HG03045 (cell line): Measurements from ENCODE around the gene SRSF6.
"Not testable (repeated sequence)": the region's sequence is repeated elsewhere in the genome, so short reads cannot be mapped to it uniquely, and the experiment has no call there.

Experiments used
- ATAC-seq: cut with Tn5 transposase; IDR thresholded peaks from one replicate; pipeline ENCODE4 v1.9.1; 2021; ENCODE audit warnings: mild to moderate bottlenecking, moderate library complexity; ENCODE audit not compliant: unreplicated experiment

The SRSF6 gene

GRCh38 chr20:43457640-43458421, at the start of gene SRSF6:
Gene SRSF6, plus strand, starts transcription at chr20:43457896. Its CDS starts 138 bp downstream, at chr20:43458034.
- ATAC-seq, result peak; percentile 84

GRCh38 chr20:43408848-43409576, 48.7 kb upstream of the SRSF6 start:
- no peak for ATAC-seq

DNA sequence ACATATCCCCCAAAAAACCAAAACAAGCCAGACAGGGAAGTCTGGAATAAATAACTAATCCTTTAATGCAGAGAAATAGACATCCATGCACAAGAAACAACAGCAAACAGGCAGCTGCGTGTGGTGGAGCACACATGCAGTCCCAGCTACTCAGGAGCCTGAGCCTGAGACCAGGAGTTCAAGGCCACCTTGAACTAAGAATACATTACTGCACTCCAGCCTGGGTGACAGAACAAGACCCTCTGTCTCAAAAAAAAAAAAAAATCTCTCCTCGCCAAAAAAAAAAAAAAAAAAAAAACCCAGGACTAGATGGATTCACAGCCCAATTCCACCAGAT, 48.2 kb upstream of the SRSF6 start:
- no peak for ATAC-seq

DNA sequence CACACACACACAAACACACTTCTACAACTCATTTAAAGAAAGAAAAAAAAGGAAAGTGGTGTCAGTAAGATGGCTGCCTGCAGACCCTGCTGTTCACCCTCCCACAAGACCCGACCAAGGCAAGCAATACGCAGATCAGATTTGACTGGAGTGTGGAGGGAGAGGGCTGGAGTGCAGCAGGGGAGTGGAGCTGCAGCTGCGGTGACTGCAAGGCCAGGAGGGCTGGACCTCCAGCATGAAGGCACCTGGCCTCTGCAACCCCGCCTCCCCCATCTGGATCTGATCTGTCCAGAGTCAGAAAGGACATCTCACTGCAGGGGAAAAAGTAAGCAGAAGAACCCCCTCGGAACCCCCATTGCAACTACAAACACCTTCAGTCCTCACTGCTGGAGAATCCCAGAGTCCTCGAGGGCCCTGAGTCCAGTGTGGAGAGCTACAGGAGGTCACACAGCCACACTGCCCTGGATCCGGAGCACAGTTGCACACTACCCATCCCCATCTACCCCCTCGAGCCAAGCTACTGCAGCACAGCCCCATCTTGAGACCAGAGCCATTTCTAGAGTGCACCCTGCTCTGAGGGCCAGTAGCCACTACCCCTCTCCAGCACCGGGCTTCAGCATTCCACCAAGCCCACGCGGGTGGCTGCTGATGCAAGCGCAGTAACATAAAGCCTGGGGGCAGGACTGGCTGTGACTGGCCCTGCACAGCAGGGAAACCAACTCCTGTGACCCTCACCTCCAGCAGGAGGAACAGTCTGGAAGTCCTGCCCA, 41.9 kb upstream of the SRSF6 start:
- ATAC-seq, result no peak

- ATAC-seq, result no peak
Observed at GRCh38 chr20:43416591-43417228, 41.0 kb upstream of the SRSF6 start.

DNA sequence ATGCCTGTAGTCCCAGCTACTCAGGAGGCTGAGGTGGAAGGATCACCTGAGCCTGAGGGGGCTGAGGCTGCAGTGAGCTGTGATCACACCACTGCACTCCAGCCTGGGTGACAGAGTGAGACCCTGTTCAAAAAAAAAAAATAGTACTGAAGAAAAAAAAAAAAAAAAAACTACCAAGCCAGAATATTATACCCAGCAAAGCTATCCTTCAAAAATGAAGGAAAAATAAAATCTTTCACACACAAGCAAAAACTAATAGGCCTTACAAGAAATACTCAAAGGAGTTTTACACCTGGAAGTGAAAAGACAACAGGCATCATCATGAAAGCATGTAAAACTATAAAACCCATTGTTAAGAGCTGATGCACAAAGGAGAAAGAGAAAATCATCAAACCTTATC, 37.5 kb upstream of the SRSF6 start:
- no peak for ATAC-seq

DNA sequence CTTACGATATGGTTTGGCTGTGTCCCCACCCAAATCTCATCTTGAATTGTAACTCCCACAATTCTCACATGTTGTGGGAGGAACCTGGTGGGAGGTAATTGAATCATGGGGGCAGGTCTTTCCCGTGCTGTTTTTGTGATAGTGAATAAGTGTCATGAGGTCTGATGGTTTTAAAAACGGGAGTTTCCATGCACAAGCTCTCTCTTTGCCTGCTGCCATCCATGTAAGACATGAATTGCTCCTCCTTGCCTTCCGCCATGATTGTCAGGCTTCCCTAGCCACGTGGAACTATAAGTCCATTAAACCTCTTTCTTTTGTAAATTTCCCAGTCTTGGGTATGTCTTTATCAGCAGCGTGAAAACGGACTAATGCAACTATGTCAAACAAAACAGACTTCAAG, 36.8 kb upstream of the SRSF6 start:
- ATAC-seq, result not testable (repeated sequence)

- ATAC-seq, result no peak
Observed at GRCh38 chr20:43426172-43426571, 31.5 kb upstream of the SRSF6 start.

DNA sequence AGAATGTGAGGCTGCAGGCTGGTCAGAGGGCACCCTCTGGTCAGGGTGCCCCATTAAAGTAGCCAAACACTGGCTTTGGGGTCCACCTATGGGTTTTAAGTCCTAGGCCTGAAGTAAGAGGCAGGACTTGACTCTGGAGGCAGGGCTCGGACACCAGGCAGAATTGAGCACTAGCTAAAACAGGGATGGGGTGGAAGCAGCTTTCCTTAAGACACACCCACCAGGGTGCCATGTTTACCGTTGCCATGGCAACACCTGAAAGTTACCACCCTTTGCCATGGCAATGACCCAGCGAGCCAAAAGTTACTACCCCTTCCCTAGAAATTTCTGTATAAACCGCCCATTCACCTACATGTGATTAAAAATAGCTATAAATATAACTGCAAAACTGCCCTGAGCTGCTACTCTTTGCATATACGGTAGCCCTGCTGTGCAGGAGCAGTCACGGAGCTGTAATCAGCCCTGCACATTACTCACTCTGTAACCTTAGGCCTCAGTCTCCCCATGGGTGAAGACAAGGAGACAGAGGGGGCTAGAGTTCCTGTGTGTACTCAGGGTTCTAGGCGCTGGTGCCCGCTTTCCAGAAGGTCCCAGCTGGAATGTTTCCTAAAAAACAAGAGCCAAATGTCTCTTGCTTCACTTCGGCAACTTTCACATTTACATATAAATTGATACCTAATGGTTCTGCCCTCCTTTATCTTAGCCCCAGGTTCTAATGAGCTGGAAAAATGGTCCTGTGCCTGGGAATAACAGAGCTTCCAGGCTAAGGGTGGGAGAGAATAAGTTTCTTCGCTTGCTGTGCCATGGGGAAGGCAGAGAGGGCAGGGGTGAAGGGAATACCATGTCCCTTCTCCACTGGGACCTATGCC, 27.2 kb upstream of the SRSF6 start:
- ATAC-seq, result no peak

GRCh38 chr20:43431134-43431519, 26.6 kb upstream of the SRSF6 start:
- no peak for ATAC-seq

DNA sequence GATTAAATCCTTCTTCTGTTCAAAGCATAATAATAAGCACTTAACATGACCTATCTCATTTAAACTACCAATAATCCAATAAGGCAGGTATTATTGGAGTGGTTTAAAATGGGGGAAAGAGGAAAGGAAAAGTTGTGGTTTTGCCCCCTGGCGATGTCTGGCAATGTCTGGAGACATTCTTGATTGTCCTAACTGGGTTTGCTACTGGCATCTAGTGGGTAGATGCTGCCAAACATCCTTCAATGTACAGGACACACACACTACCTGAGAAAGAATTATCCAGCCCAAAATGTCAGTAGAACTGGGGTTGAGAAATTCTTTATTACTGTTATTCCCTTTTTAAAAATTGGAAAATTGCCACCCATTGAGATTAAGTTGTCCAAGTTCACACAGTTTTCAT, 25.2 kb upstream of the SRSF6 start:
- no peak for ATAC-seq

- ATAC-seq, result no peak
Observed at GRCh38 chr20:43433250-43433854, 24.3 kb upstream of the SRSF6 start.

DNA sequence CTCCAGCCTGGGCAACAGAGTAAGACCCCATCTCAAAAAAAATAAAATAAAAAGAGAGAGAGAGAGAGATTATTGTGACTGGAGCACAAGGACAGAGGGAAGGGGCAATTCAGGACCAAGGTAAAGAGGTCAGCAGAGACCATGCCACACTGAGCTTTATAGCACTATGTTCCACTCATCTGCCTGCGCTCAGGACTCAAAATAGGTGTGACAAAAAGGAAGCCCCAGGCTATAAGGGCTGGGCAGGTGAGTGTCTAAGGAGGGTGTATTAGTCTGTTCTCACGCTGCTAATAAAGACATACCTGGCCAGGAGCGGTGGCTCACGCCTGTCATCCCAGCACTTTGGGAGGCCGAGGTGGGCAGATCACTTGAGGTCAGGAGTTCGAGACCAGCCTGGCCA, 23.1 kb upstream of the SRSF6 start:
- no peak for ATAC-seq

DNA sequence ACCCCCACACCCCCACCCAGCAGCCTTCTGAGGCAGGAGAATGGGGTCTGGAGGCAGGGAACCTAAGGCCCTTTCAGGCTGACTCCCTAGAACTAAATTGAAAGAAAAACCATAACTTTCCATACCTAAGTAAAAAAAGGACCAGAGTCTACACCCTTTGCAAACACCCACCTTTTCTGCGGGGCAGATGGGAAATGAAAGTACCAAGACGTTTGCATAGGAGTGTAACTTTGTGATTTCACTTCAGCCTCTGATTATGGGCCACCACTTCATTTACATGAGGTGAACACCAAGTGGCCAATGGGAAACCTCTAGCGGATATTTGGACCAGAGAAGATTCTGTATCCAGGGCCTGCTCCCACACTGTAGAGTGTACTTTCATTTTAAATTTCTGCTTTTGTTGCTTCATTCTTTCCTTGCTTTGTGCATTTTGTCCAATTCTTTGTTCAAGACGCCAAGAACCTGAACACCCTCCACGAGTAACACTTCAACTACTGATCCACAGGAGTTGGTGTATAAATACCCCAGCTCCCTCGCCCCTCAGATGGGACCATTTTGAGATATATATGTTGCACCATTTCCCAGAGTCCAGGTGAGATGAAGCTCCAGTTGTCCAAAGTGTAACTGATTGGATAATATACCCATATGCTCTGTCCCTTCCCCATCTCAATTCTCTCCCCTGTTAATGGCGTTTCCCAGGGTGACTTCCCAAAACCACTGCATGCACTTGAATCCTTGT, 18.9 kb upstream of the SRSF6 start:
- ATAC-seq, result peak; percentile 68

GRCh38 chr20:43440531-43440930, 17.2 kb upstream of the SRSF6 start:
- ATAC-seq, result no peak

DNA sequence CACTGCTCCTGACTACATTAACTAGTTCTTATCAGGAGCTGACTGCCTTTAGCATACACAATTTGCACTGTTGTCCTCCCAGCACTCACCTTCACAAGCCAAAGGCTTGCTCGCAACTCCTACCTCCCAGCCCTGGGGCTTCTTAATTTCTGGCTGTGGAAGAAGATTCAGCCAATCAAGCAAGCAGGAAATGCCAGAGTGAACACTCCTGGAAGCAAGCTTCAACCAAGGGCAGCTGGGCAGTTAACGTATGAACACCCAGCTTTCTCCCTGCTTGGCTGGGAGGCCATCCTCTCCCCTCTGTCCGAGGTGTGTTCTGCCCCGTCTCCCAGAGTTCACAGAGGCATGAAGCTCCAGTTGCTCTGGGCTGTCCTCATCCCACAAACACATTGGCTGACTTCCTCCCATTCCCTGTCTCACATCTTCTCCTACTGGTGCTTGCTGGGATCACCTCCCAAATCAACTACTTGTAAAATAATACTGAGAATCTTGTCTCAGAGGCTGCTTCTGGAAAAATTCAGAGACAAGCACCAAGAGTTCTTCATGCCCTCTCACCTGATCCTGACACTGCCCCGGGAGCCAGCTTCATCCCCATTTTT, 15.3 kb upstream of the SRSF6 start:
- no peak for ATAC-seq

- no peak for ATAC-seq
Observed at GRCh38 chr20:43444107-43444506, 13.6 kb upstream of the SRSF6 start.

DNA sequence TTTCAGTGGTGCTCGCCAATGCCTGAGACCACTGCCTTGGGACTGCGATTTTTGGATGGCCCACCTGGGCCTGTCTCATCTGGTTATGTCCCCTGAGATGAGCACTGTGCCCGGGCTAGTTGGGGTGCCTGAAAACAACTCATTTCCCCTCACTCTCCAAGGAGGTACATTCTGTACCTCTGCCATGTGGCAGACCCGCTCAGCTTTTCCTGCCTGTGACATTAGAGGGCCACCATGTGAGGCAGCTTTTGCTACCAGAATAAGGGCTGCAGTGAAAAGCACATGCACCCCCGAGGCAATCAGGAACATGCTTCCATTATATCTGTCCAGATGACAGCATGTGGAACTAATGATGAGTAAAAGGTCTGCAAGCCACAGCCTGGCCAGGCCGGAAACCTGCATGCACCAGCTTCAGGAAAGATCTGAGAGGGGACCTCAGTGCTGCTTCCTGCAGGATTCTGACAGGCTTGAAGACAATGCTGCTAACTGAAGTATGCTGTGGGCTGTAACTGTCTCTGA, 11.3 kb upstream of the SRSF6 start:
- ATAC-seq, result no peak

DNA sequence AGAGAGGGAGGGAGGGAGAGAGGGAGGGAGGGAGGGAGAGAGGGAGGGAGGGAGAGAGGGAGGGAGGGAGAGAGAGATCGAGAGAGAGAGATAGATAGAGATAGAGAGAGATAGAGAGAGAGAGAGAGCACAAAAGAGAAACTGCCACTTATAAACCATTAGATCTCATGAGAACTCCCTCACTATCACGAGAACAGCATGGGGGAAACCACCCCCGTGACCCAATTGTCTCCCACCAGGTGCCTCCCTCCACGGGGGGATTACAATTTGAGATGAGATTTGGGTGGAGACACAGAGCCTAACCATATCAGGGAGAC, 9.3 kb upstream of the SRSF6 start:
- not testable (repeated sequence) for ATAC-seq
